Pancreas (tissue), 10 donors: ENCODE data around the gene PKNOX2. TPM values are rescaled to one million over a fixed set of nuclear protein-coding genes. Genes with fewer than 3 reads are reported as not detected.

Experiments used
- ATAC-seq, 4 donors: fragments of 200-7000 bp; cut with Tn5 transposase; one replicate each; pipeline versions ENCODE4 v1.8.0 to v1.9.1; 2020; ENCODE audit warnings: mild to moderate bottlenecking in 4 of 4, moderate library complexity in 4 of 4
- DNase-seq, 6 donors: peaks; one replicate each; pipeline ENCODE4 v3.0.0-alpha.2; 2020
- FAIRE-seq: peaks from 2 replicates; lab custom pipeline; 2012; peaks lifted over from hg19 to GRCh38; lab: Jason Lieb, UNC
- H3K27ac ChIP-seq, 4 donors: fragments of 200-600 bp; sonication (generic); 1 replicate in 3 of 4; 2 replicates in 1 of 4; pipeline versions ENCODE4 v1.5.0 to v1.8.0; 2020
- H3K27me3 ChIP-seq, 4 donors: fragments of 200-600 bp; one replicate each; pipeline ENCODE4 v1.8.0; 2021
- H3K36me3 ChIP-seq, 3 donors: fragments of 200-600 bp; sonication (generic) in 1 of 3; one replicate each; pipeline versions ENCODE4 v1.5.0 to v1.8.0; 2020 to 2021
- H3K4me1 ChIP-seq, 3 donors: fragments of 200-600 bp; one replicate each; pipeline ENCODE4 v1.8.0; 2021
- H3K4me3 ChIP-seq, 4 donors: fragments of 200-600 bp; sonication (generic) in 2 of 4; one replicate each; pipeline versions ENCODE4 v1.5.0 to v1.8.0; 2020 to 2021
- H3K9me3 ChIP-seq, 4 donors: fragments of 200-600 bp; one replicate each; pipeline ENCODE4 v1.8.0; 2021
- WGBS, 2 donors: extraction: QIAGEN DNeasy Blood & Tissue Kit; methylation state at CpG; one replicate each; pipeline ENCODE4 v1.1.7; 2013; 5-methylcytosine and 5-hydroxymethylcytosine counted together
- intact Hi-C, 3 donors: fragments of 100-400 bp; cut with DNase I; formaldehyde crosslinking; loops; one replicate each; pipeline versions ENCODE4 v1.11.1 to v1.14.2; 2022
- polyA plus RNA-seq, 2 donors: library from polyadenylated mRNA; stranded (reverse); fragments of 200-250 nt; gene quantifications; one replicate each; pipeline ENCODE4 v1.2.3, GENCODE V29; 2013
- total RNA-seq, 6 donors: library from RNA; stranded (reverse); fragmentation: NEBNext Ultra II Directional in 4 of 6; extraction: Animal tissue kit (Norgen Biotek cat#: 25700) in 4 of 6; gene quantifications; one replicate each; pipeline versions ENCODE4 v1.2.1 to v1.2.4, GENCODE V29; 2021 to 2023
- TF ChIP-seq, protein P1 (sequence below), 4 donors: fragments of 200-600 bp; sonication (generic) in 3 of 4; IDR thresholded peaks; one replicate each; pipeline versions ENCODE4 v1.5.0 to v1.8.0; 2021; ENCODE audit warnings: antibody characterized with exemption in 4 of 4
- donor health status: healthy with polysubstance abuse.
- donor health status: DM: no; HTN: no; CAD: no; lungs with moderate emphysema.
- donor health status: DM: no; HTN: no; CAD: no.
- donor health status: control.
- donor health status: control.
- donor health status: Bipolar disorder and iron deficiency.
- donor health status: DM: yes; HTN: yes; CAD: no.
- donor health status: DM: no; HTN: no; CAD: no.
- donor health status: DM: no; HTN: no; CAD: no.
- donor health status: DM: yes; HTN: yes; CAD: no.

Gene PKNOX2
- total and polyA plus RNA-seq, 8 donors, result 3.4 to 8.1 (median 5.8) TPM

DNA sequence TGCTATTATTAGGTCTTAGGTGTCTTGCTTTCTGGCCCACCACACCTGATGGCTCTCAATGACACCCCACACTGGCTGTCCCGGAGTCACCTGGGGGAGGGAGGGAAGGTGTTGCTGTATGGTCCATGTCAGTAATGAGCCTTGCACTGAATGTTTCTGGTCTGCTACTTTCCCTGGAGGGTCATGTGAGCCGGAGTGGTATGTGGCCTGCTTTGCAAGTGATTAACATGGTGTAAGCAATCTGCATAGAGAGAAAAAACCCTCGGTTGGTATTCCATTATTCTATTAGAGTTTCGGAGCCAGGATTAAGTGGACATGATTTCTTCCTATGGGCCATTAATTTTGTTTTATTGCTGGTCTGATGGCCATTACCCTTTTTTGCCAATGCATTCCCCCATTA is 63.9 kb downstream of the PKNOX2 start:
- ATAC-seq (no peak), DNase-seq (no peak), FAIRE-seq (no peak)
- Histone ChIP-seq H3K27me3 (no peaks in the 10 kb centered on the region), H3K4me1 (no peaks in the 10 kb centered on the region), H3K36me3 (no peaks in the 10 kb centered on the region), H3K4me3 (no peak overlapping the region), H3K27ac (no peak overlapping the region), H3K9me3 (no peaks in the 10 kb centered on the region)
- intact Hi-C loops, result no loop called here
- 76 to 78% methylated on average over 4 of the region's 4 CpGs for WGBS, 2 donors
- TF ChIP-seq, protein P1, sequence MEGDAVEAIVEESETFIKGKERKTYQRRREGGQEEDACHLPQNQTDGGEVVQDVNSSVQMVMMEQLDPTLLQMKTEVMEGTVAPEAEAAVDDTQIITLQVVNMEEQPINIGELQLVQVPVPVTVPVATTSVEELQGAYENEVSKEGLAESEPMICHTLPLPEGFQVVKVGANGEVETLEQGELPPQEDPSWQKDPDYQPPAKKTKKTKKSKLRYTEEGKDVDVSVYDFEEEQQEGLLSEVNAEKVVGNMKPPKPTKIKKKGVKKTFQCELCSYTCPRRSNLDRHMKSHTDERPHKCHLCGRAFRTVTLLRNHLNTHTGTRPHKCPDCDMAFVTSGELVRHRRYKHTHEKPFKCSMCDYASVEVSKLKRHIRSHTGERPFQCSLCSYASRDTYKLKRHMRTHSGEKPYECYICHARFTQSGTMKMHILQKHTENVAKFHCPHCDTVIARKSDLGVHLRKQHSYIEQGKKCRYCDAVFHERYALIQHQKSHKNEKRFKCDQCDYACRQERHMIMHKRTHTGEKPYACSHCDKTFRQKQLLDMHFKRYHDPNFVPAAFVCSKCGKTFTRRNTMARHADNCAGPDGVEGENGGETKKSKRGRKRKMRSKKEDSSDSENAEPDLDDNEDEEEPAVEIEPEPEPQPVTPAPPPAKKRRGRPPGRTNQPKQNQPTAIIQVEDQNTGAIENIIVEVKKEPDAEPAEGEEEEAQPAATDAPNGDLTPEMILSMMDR (IDR thresholded peaks at IDR 0.05), result no peak

DNA sequence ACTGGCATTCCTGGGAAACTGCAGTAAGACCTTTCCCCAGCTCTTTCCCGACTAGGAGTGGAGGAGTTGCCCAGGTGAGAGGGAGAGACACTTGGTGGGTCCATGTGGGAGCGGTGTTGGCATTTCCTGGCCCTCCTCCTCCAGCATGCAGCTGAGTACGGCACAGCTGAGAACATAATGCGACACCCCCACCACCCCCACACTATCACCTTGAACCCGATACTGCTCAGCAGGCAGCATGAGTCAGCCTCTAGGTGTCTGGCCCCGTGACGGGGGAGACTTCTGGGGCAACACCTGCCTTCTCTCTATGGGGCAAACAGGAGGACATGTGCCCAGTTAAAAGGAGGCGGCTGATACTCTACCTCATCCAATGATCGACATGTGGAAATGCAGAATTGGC is 64.4 kb downstream of the PKNOX2 start:
- 66 to 77% methylated on average over 9 of the region's 9 CpGs for WGBS, 2 donors
- no peak for FAIRE-seq
- H3K27ac ChIP-seq, result no peak overlapping the region
- H3K4me1 ChIP-seq, result no peaks in the 10 kb centered on the region
- H3K36me3 ChIP-seq, result no peaks in the 10 kb centered on the region
- ATAC-seq, result no peak
- H3K4me3 ChIP-seq, result no peak overlapping the region
- TF ChIP-seq, protein P1 (IDR thresholded peaks at IDR 0.05), result no peak
- intact Hi-C loops, result no loop called here
- DNase-seq, result peak in 1 of 6 donors; percentile 12
- H3K9me3 ChIP-seq, result no peaks in the 10 kb centered on the region
- no peaks in the 10 kb centered on the region for H3K27me3 ChIP-seq

DNA sequence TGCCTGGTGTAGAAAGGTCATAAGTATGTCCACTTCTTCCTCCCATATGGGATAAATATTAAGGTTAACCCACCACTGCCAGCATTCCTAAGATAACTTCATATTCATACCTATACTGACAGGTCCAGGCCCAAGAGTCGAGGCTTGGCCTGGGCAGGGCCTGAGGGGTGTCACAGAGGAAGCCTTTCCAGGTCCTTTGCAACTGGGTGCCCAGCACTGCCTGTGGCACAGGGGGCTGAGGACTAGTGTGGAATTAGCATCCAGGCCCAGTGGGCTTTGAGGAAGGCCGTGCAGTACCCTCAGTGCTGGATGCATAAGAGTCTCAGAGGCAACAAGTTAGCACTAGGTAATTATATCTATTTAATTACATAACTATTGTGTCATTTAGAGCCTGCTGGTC is 65.4 kb downstream of the PKNOX2 start:
- intact Hi-C loops, result no loop called here
- 91 to 98% methylated on average over 2 of the region's 2 CpGs for WGBS, 2 donors
- Histone ChIP-seq H3K9me3 (no peaks in the 10 kb centered on the region), H3K27ac (no peak overlapping the region), H3K4me3 (no peak overlapping the region), H3K36me3 (no peaks in the 10 kb centered on the region), H3K27me3 (no peaks in the 10 kb centered on the region), H3K4me1 (no peaks in the 10 kb centered on the region)
- TF ChIP-seq, protein P1 (IDR thresholded peaks at IDR 0.05), result no peak
- DNase-seq, result no peak
- FAIRE-seq, result no peak
- no peak for ATAC-seq

DNA sequence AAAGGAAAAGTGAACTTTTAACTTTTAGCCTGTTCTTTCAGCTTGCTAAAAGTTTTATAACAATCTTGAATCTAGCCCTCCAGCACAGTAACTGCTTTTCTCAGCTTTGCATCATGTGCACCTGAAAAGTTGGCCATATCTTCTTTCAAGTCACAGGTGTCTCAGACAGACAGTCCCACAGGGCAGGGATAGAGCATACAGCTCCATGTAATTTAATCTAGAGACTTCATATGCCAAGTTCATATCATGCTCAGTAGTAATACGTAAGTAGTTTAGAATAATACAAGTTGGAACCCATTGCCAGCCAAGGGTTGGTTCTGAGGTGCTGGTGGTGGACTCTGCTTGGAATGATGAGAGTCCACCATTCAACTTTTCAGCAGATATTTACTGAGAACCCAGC is 68.6 kb downstream of the PKNOX2 start:
- DNase-seq, result no peak
- H3K36me3 ChIP-seq, result no peaks in the 10 kb centered on the region
- 76 to 85% methylated on average over 1 of the region's 1 CpG for WGBS, 2 donors
- no peak for ATAC-seq
- H3K9me3 ChIP-seq, result no peaks in the 10 kb centered on the region
- H3K27me3 ChIP-seq, result no peaks in the 10 kb centered on the region
- no peaks in the 10 kb centered on the region for H3K4me1 ChIP-seq
- FAIRE-seq, result no peak
- intact Hi-C loops, result no loop called here
- H3K27ac ChIP-seq, result no peak overlapping the region
- TF ChIP-seq, protein P1 (IDR thresholded peaks at IDR 0.05), result no peak
- no peak overlapping the region for H3K4me3 ChIP-seq

DNA sequence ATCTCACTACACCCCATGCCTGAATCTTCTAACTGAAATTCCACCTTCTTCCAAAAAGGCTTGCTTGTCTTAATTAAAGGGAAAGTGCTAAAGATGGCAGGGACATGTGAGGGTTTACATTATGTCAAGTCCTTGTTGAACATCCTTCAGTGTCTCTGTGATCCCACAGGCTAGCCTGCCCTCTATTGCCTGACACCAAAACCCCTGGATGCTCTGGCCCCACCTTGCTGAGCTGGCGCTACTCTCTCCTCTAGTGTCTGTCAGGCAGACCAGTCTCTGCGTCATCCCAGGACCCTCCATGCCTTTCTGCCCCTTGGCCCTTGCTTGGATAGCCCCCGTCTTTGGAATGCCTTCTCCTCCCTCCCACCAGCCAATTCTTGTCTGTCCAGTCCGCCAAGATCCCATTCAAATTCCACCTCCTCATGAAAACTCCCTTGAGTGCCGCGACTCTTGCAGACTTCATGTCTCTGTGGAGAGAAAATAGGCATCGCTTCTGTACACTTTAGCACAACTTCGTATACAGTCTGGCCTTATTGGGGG is 69.3 kb downstream of the PKNOX2 start:
- Histone ChIP-seq H3K27ac (no peak overlapping the region), H3K36me3 (no peaks in the 10 kb centered on the region), H3K27me3 (no peaks in the 10 kb centered on the region), H3K4me1 (no peaks in the 10 kb centered on the region), H3K4me3 (no peak overlapping the region), H3K9me3 (no peaks in the 10 kb centered on the region)
- FAIRE-seq (no peak), ATAC-seq (no peak), DNase-seq (no peak)
- WGBS, 2 donors, result 78 to 79% methylated on average over 8 of the region's 8 CpGs
- TF ChIP-seq, protein P1 (IDR thresholded peaks at IDR 0.05), result no peak
- intact Hi-C loops, result no loop called here
